Measurements from ENCODE around the gene GMDS. TPM values are rescaled to one million over a fixed set of nuclear protein-coding genes. Genes with fewer than 3 reads are reported as not detected.

The GMDS gene
- total and polyA plus RNA-seq, 2 of the 8 experiments (the other 6 are each of a cell fraction or from before 2014, with no cell fraction given) = 16.8 to 50.0 TPM

GRCh38 chr6:1697688-1698351, 547.6 kb downstream of the GMDS start (continued):
- no peak for TF ChIP-seq JUND (IDR thresholded peaks at IDR 0.05; ENCODE audit: low read length)
- no peak for TF ChIP-seq POLR2A (IDR thresholded peaks at IDR 0.05; ENCODE audit: control extremely low read depth in 1 of 2, low read depth in 2 of 2, low read length in 2 of 2)
- no peak for TF ChIP-seq KDM1A (IDR thresholded peaks at IDR 0.05; ENCODE audit: borderline replicate concordance, low read length)
